Measurements from ENCODE around the gene NFATC1.

The NFATC1 gene

GRCh38 chr18:79509536-79509930, 113.8 kb downstream of the NFATC1 start:
- no peak overlapping the region for H3K4me2 ChIP-seq (ENCODE audit: low read length)
- H3K27ac ChIP-seq (ENCODE audit: low read length) = no peak overlapping the region
- no peak overlapping the region for H2AFZ ChIP-seq (ENCODE audit: low read depth, low read length)
- H3K9me3 ChIP-seq (ENCODE audit: insufficient read depth, low read length) = no peaks in the 10 kb centered on the region
- peaks cover 10% of the 10 kb centered on the region for H3K4me1 ChIP-seq (ENCODE audit: low read length)
- H3K27me3 ChIP-seq (ENCODE audit: low read depth, low read length) = no peaks in the 10 kb centered on the region
- TF ChIP-seq EZH2phosphoT487 (IDR thresholded peaks at IDR 0.05; ENCODE audit: low read depth) (no peak), CTCF (IDR thresholded peaks at IDR 0.05; ENCODE audit: low read depth, low read length) (no peak)
- no peaks in the 10 kb centered on the region for H3K79me2 ChIP-seq (ENCODE audit: low read length)
- no peak overlapping the region for H3K4me3 ChIP-seq (ENCODE audit: low read length)
- H4K20me1 ChIP-seq (ENCODE audit: insufficient read depth, low read length) = no peaks in the 10 kb centered on the region
- no peak overlapping the region for H3K9ac ChIP-seq (ENCODE audit: low read length)
- peaks cover 11% of the 10 kb centered on the region for H3K36me3 ChIP-seq (replicated peaks; ENCODE audit: low read depth, low read length)

- Histone ChIP-seq H3K4me1 (ENCODE audit: low read length) (peaks cover 10% of the 10 kb centered on the region), H3K36me3 (replicated peaks; ENCODE audit: low read depth, low read length) (peaks cover 11% of the 10 kb centered on the region), H2AFZ (ENCODE audit: low read depth, low read length) (no peak overlapping the region), H3K79me2 (ENCODE audit: low read length) (no peaks in the 10 kb centered on the region), H3K4me2 (ENCODE audit: low read length) (no peak overlapping the region), H3K27ac (ENCODE audit: low read length) (no peak overlapping the region), H3K9ac (ENCODE audit: low read length) (no peak overlapping the region), H3K9me3 (ENCODE audit: insufficient read depth, low read length) (no peaks in the 10 kb centered on the region), H3K4me3 (ENCODE audit: low read length) (no peak overlapping the region), H3K27me3 (ENCODE audit: low read depth, low read length) (no peaks in the 10 kb centered on the region), H4K20me1 (ENCODE audit: insufficient read depth, low read length) (no peaks in the 10 kb centered on the region)
- TF ChIP-seq CTCF (IDR thresholded peaks at IDR 0.05; ENCODE audit: low read depth, low read length) (no peak), EZH2phosphoT487 (IDR thresholded peaks at IDR 0.05; ENCODE audit: low read depth) (no peak)
Measured at GRCh38 chr18:79510046-79510685, 114.4 kb downstream of the NFATC1 start.

DNA sequence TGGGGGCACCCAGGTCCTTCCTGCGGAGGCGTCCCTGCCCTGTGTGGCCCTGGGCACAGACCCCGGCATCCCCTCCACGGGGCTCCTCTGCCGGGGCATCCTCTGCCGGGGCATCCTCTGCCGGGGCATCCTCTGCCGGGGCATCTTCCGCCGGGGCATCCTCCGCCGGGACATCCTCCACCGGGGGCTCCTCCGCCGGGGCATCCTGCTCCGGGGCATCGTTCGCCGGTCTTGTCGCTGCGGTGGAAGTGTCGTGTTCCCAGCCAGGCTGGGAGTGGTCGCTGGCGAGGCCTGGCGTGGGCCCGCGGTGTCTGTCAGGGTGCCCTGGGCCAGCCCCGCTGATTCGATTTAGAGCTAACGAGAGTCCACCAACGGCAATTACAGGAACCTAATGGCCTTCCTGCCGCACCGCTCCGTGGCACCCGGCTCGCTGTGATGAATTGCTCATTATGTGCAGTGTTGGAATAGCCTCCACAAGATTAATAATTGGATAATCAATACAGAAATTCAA, 115.1 kb downstream of the NFATC1 start:
- Histone ChIP-seq H3K36me3 (replicated peaks; ENCODE audit: low read depth, low read length) (peaks cover 11% of the 10 kb centered on the region), H3K27me3 (ENCODE audit: low read depth, low read length) (no peaks in the 10 kb centered on the region), H3K27ac (ENCODE audit: low read length) (no peak overlapping the region), H2AFZ (ENCODE audit: low read depth, low read length) (no peak overlapping the region), H3K9me3 (ENCODE audit: insufficient read depth, low read length) (no peaks in the 10 kb centered on the region), H3K4me3 (ENCODE audit: low read length) (no peak overlapping the region), H3K9ac (ENCODE audit: low read length) (no peak overlapping the region), H4K20me1 (ENCODE audit: insufficient read depth, low read length) (no peaks in the 10 kb centered on the region), H3K79me2 (ENCODE audit: low read length) (no peaks in the 10 kb centered on the region), H3K4me2 (ENCODE audit: low read length) (no peak overlapping the region), H3K4me1 (ENCODE audit: low read length) (peaks cover 9% of the 10 kb centered on the region)
- TF ChIP-seq CTCF (IDR thresholded peaks at IDR 0.05; ENCODE audit: low read depth, low read length) (no peak), EZH2phosphoT487 (IDR thresholded peaks at IDR 0.05; ENCODE audit: low read depth) (no peak)

GRCh38 chr18:79511271-79511670, 115.5 kb downstream of the NFATC1 start:
- H3K27ac ChIP-seq (ENCODE audit: low read length) = no peak overlapping the region
- H4K20me1 ChIP-seq (ENCODE audit: insufficient read depth, low read length) = no peaks in the 10 kb centered on the region
- no peak overlapping the region for H3K4me3 ChIP-seq (ENCODE audit: low read length)
- no peak overlapping the region for H3K4me2 ChIP-seq (ENCODE audit: low read length)
- H3K36me3 ChIP-seq (replicated peaks; ENCODE audit: low read depth, low read length) = peaks cover 11% of the 10 kb centered on the region
- H3K79me2 ChIP-seq (ENCODE audit: low read length) = no peaks in the 10 kb centered on the region
- H2AFZ ChIP-seq (ENCODE audit: low read depth, low read length) = no peak overlapping the region
- TF ChIP-seq EZH2phosphoT487 (IDR thresholded peaks at IDR 0.05; ENCODE audit: low read depth) (no peak), CTCF (IDR thresholded peaks at IDR 0.05; ENCODE audit: low read depth, low read length) (no peak)
- no peak overlapping the region for H3K9ac ChIP-seq (ENCODE audit: low read length)
- peaks cover 4% of the 10 kb centered on the region for H3K4me1 ChIP-seq (ENCODE audit: low read length)
- H3K27me3 ChIP-seq (ENCODE audit: low read depth, low read length) = no peaks in the 10 kb centered on the region
- no peaks in the 10 kb centered on the region for H3K9me3 ChIP-seq (ENCODE audit: insufficient read depth, low read length)

Measured in OCI-LY3 (cell line).